HG03575 (cell line): Measurements from ENCODE around the gene CARD14.
"Not testable (repeated sequence)": the region's sequence is repeated elsewhere in the genome, so short reads cannot be mapped to it uniquely, and the experiment has no call there.

Experiments
- ATAC-seq: cut with Tn5 transposase; IDR thresholded peaks from one replicate; pipeline ENCODE4 v1.9.1; 2021; ENCODE audit not compliant: unreplicated experiment, insufficient number of reproducible peaks, low FRiP score; ENCODE audit errors: extremely low read depth

The CARD14 gene

DNA sequence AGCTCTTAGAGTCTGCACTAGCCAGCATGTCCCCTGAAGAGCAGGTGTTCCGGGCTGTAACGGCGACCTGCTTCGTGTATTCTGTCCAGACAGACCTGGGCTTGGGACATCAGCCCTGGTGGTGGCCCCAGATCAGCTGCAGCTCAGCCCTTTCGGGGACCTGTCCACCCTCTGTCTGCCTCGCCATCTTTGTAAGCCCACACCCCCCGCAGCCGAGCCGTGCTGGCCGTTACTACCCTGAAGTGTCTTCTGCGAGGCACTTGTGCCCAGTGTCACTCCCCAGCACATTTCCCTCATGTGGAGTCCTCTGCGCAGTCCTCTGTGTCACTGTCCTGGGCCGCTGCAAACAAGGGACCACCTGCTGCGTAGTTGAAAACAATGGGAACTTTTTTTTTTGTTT, 10.4 kb downstream of the CARD14 start:
- ATAC-seq = no peak

DNA sequence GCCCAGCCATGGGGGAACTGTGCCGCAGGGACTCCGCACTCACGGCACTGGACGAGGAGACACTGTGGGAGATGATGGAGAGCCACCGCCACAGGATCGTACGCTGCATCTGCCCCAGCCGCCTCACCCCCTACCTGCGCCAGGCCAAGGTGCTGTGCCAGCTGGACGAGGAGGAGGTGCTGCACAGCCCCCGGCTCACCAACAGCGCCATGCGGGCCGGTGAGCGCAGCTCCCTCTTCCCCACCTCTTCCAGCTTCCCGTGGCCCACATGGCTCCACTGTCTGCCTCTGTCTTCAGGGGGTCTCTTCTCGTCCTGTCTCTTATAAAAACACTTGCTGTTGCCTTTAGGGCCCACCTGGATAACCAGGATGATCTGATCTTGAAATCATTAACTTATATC, 11.6 kb downstream of the CARD14 start:
- no peak for ATAC-seq

DNA sequence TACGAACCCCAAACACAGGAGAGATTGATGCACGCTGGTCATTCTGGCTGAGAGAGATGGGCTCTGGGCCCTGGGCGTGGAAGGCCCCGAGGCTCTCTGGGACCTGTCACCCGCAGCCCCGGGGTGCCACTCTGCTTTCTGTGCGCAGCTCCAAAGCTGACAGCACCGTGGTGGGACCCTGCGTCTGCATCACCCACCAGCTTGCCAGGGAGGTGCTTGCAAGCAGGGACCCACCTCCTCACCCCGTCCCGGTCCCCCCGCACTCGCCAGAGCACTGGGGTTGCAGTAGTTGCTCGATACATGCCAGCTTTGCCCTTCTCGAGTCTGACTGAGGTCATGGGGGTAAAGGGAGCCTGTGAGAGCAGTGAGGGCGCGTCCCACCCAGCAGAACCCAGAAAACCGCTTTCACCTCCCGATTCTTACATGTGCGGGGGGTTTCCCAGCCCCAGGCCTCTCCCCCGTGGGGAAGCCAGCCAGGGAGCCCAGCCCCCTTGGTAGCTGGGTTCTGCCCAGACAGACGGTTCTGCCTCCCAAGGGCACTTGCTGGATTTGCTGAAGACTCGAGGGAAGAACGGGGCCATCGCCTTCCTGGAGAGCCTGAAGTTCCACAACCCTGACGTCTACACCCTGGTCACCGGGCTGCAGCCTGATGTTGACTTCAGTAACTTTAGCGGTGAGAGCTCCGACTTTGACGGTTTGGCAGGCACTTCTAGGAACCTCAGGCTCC, 12.5 kb downstream of the CARD14 start:
- ATAC-seq = no peak

DNA sequence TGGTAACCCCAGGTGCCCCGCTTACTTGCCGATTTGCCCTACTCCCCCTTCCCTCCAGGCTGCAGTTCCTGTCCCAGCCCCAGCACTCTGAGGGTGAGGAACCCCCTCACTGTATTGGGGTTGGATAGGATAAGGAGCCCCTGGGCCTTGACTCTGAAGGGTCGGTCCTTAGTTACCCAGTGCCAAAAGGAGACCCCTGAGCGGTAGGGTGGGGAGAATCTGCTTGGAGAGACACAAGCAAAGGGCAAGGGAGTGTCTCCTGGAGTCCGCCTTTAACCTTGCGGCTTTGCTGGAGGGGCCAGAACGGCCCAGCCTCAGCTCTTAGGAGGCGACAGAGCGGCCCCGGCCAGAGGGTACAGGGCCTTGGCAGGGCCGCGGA, 13.0 kb downstream of the CARD14 start:
- ATAC-seq = no peak

DNA sequence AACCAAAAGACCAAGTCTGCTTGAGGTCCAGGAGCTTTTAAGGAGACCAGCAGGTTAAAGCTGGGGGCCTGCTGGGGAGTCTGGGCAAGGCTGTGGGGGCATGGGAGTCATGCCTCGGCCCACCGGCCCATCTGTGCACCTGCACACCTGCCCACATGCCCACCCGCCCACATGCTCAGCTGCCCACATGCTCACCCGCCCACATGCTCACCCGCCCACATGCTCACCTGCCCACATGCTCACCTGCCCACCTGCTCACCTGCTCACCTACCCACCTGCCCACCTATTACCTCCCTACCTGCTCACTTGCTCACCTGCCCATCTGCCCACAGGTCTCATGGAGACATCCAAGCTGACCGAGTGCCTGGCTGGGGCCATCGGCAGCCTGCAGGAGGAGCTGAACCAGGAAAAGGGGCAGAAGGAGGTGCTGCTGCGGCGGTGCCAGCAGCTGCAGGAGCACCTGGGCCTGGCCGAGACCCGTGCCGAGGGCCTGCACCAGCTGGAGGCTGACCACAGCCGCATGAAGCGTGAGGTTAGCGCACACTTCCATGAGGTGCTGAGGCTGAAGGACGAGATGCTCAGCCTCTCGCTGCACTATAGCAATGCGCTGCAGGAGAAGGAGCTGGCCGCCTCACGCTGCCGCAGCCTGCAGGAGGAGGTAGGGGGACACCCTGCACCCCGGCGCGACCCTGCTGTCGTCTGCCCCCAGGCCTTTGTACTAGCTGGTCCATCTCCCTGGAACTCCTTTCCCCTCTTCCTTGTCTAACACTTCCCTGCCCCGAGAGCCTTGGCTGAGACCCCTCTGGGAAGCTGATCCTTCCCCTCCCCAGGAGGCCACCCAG, 14.0 kb downstream of the CARD14 start:
- no peak for ATAC-seq

DNA sequence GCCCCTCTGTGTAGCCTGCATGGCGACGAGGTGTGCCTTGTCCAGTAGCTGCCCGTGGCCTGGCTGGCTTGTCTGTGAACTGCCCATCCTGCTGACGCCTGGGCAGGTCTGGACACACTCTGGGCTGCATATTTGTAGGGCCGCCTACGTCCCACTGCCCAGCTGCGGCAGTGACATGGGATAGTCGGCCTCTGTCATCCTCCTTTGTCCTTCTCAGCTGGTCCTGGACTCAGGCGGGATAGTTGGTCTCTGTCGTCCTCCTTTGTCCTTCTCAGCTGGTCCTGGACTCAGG, 14.5 kb downstream of the CARD14 start:
- ATAC-seq = no peak

DNA sequence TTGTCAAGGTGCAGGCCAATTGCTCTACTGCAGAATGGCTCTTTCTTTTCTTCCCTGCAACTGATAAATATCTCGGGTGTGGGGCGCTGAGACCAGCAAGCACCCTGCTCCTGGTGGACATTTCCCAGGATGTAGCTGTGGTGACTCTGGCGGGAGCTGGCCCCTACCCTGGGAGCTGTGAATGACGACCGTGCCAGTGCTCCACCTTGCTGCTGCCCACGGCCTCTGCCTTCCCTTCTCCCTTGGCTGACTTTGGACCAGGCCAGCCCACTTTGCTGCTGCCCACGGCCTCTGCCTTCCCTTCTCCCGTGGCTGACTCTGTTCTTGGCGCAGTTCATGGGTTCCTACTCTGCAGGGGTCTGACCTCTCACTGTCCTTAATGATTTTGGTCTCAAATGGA, 16.1 kb downstream of the CARD14 start:
- no peak for ATAC-seq

DNA sequence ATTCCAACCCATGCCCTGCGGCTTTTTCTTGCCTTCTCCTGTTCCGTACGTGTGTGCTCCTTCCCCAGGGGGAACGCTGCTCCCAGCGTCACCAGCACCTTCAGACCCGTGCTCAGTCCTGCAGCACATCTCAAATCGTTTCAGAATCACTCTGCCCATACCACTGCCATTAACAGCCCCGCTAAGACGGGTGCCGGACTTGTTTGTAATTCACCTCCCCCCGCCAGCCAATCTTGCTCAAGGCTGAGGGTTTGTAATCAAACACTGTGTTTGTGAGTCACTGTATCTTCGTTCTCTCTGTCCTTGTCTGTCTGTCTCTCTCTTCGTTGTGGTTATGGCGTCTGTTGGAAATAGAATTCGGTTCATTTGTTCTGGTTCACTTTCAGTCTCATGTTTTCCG, 17.3 kb downstream of the CARD14 start:
- ATAC-seq = no peak

DNA sequence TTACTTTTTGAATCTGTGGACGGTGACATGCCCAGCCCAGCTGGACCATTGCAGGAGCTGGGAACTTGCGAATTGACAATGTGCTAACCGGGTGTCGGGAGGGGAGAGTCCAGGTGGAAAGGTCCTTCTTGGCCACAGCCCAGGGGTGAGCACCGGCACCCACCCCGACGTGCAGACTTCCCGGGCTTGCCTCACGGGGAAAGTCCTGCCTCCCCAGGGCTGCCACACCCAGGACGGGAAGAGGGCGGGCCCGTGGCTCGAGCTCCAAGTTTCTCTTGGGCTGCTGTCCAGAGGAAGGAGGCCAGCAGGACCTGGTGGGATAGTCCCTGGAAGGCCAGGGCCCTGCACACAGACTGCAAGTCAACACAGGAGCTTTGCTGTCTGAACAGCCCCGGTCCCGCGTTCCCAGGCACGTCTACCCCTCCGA, 17.7 kb downstream of the CARD14 start:
- no peak for ATAC-seq

DNA sequence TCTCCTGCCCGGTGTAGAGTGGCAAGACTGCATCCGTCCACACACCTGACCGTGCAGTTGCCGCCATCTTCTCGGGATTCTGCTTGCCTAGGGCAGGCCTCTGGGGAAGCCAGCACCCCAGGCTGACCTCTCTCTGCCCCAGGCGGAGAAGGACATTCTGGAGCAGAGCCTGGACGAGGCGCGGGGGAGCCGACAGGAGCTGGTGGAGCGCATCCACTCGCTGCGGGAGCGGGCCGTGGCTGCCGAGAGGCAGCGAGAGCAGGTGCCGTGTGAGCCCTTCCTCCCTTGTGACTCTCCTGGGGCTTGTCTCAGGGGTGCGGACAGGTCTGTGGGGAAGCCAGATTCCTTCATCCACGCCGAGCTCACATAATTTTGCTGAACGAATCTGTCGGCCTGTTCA, 19.8 kb downstream of the CARD14 start:
- no peak for ATAC-seq

DNA sequence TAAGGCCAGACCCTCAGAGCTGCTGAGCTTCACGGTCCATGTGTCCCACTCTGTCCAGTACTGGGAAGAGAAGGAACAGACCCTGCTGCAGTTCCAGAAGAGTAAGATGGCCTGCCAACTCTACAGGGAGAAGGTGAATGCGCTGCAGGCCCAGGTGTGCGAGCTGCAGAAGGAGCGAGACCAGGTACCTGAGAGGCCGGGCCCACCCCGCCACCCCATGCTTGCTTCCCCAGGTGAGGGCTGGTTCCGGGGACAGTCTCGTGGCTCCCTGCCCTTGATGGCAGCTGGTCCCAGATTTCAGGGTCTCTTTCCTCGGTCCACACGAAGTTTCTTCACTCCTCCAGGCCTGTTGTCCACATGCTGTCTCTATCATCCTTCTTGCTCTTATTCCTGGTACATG, 20.9 kb downstream of the CARD14 start:
- no peak for ATAC-seq

DNA sequence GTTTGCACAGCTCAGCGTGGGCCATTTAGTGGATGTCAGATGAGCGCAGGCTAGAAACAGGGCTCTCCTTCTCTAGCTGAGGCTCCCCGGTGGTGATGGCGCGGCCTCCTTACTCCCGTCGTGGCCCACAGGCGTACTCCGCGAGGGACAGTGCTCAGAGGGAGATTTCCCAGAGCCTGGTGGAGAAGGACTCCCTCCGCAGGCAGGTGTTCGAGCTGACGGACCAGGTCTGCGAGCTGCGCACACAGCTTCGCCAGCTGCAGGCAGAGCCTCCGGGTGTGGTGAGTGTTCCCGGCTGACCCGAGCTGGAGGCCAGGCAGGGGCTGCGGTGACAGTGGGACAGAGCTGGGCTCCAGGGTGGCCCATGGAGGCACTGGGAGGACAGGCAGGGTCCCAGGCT, 21.4 kb downstream of the CARD14 start:
- no peak for ATAC-seq

DNA sequence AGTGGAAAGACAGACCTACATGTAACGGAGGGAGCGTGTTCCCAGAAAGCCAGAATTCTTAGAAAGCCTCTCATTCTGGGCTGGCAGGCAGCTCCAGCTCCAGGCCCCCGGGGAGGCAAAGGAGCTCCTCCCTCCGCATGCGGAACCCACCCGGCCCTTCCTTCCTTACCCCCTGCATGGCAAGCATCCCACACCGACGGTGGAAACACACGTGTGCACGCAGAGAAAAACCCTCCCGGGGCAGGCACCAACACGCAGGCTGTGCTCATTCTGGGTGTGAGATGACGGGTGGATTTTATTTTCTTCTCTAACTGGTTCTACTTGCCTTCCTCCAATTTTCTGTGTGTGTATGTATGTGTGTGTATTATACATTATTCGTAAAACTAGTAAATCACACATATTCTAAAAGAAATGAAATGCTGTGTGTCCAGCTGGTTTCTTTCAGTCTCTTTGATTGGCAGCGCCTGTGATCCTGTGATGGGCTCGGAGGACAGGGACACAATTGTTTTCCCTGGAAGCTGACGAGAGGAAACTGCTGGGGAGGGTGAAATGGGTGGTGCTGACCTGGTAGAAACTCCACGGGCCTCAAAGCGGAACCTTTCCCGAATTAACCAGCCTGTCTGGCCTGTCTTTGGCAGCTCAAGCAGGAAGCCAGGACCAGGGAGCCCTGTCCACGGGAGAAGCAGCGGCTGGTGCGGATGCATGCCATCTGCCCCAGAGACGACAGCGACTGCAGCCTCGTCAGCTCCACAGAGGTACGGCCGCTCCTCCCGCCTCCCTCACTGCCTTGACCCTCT, 22.2 kb downstream of the CARD14 start:
- no peak for ATAC-seq

DNA sequence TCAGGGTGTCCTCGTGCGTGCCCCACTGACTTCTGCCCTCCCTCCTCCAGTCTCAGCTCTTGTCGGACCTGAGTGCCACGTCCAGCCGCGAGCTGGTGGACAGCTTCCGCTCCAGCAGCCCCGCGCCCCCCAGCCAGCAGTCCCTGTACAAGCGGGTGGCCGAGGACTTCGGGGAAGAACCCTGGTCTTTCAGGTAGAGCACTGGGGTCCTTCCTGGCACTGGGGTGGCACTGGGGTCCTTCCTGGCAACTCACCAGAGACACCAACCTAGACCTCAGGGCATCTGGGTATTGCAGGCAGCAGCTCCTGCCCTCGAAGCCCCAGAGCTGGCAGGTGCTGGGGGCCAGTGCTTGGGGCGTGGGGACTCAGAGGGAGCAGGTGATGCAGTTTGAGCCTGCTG, 25.3 kb downstream of the CARD14 start:
- ATAC-seq = no peak

DNA sequence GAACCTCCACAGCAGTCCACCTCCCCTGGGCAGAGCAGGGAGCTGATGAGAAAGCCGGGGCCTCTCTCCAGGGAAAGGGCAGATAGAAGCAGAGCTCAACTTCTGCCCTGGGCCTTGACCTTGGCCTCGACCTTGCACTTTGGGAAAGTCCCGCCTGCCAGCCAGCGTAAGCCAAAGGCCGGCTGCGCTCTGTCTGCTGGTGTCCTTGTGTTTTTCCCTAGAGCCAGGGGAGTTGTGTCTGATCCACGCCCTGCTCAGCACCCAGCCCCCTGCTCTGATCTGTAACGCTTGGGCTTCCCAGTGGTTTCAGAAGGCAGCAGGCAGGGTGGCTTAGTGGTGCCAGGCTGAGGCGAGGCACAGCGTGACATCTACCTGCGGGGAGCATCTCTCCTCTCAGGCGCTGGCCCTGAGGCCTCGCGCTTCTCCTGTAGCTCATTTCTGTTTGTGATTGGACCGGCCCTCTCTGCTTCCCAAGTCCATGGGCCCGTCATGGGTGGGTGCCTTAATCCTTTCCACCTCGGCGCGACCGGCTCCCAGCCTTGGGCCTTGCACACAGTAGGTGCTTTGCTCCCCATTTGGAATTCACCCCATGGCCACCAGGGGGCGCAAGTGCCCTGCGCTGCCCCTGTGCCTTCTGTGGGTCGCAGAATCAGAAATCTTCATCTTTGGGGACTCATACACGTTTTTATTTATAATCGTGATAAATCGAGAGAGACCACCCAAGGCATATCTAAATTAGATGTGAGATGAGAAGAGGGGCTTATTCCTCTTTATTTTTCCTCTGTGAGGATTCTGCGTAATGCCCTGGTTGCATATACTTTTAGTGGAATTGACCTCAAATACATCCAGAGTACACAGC, 26.1 kb downstream of the CARD14 start:
- no peak for ATAC-seq

DNA sequence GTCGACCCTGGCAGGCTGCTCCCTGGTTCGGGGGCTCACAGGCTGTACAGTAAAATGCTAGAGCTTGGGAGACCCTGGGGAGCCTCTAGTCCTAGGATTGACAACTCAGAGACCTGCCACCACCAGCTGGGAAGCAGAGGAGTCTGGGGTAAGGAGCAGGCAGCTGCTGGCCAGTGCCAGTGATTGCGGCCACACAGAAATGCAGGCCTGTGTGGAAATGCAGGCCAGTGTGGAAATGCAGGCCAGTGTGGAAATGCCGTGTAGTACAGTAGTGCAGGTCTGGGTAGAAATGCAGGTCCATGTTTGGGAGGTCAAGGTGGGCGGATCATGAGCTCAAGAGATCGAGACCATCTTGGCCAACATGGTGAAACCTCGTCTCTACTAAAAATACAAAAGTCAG, 26.8 kb downstream of the CARD14 start:
- ATAC-seq = no peak

DNA sequence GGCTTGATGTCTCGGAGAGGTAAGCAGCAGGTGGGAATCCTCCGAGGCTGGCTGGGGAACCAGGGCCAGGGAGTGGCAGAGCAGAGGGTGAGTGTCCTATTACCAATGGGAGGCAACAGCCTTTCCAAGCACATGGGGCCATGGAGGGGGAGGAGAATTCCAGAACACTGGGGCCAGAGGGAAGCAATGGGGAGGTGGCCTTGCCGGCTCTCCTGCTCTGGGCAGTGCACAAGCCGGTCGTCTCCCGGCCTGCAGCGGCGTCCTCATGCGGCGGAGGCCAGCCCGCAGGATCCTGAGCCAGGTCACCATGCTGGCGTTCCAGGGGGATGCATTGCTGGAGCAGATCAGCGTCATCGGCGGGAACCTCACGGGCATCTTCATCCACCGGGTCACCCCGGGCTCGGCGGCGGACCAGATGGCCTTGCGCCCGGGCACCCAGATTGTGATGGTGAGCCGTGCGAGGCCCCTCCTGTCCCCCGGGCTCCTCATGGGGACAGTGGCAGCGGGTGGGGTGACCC, 28.4 kb downstream of the CARD14 start:
- ATAC-seq = no peak

DNA sequence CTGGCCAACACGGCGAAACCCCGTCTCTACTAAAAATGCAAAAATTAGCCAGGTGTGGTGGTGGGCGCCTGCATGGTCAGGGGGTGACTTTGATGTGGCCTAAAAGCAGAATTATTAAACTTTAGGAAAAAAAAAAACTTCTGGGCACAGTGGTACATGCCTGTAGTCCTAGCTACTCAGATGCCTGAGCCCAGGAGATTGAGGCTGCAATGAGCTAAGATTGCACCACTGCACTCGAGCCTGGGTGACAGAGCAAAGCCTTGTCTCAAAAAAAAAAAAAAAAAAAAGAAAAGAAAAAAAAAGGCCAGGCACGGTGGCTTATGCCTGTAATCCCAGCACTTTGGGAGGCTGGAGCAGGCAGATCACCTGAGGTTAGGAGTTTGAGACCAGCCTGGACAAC, 29.5 kb downstream of the CARD14 start:
- ATAC-seq = not testable (repeated sequence)

DNA sequence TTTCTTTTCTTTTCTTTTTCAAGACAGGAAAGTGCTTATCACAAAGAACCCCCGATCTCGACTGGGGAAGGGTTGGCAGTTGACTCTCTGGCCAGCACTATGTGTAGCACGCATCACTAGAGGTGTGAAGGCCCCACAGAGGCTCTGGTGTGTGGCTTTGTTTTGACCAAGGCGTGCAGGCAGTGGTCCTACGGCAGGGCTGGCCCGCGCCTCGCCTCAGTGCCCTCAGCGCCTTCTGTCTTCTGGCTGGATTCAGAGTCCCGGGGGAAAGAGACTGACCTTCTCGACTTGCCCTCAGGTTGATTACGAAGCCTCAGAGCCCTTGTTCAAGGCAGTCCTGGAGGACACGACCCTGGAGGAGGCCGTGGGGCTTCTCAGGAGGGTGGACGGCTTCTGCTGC, 31.6 kb downstream of the CARD14 start:
- ATAC-seq = no peak
